Measurements from ENCODE around the gene CBX4.

The CBX4 gene

GRCh38 chr17:79783891-79784290 is 55.3 kb downstream of the CBX4 start:
- peaks cover 14 to 66% of the 10 kb centered on the region in 2 experiments; a peak in 2 of 3 replicates for H3K36me3 ChIP-seq (ENCODE audit: control insufficient read depth in 2 of 2, insufficient read depth in 1 of 2, low read length in 2 of 2)
- H3K27ac ChIP-seq (ENCODE audit: extremely low read depth, low read depth, low read length) = no peak overlapping the region
- peaks cover 7% of the 10 kb centered on the region for H3K4me1 ChIP-seq (ENCODE audit: control insufficient read depth, insufficient read depth, low read length)
- H3K9me3 ChIP-seq (ENCODE audit: control insufficient read depth, insufficient read depth, low read depth, low read length) = no peaks in the 10 kb centered on the region
- POLR2A ChIA-PET = interaction anchor here (0.5 kb wide), 1 partner anchor 39 kb away, joined by 3 read pairs; no protein-coding TSS in a partner anchor
- CTCF ChIA-PET = no interaction called here
- TF ChIP-seq EGR2 (tag by site-specific recombination; IDR thresholded peaks at IDR 0.05; ENCODE audit: low read depth) (no peak), ZNF335 (tag by site-specific recombination; conservative IDR thresholded peaks at IDR 0.05) (no peak), ZBTB10 (tag by site-specific recombination; IDR thresholded peaks at IDR 0.05) (no peak), ZNF26 (tag by site-specific recombination; IDR thresholded peaks at IDR 0.05) (no peak), ZNF624 (tag by site-specific recombination; IDR thresholded peaks at IDR 0.05) (no peak), ZNF585B (tag by site-specific recombination; IDR thresholded peaks at IDR 0.05) (no peak), ZNF398 (tag by site-specific recombination; IDR thresholded peaks at IDR 0.05) (no peak), ZFP3 (tag by site-specific recombination; IDR thresholded peaks at IDR 0.05; ENCODE audit: low read depth) (no peak), ZNF677 (tag by site-specific recombination; IDR thresholded peaks at IDR 0.05) (no peak), IKZF3 (tag by site-specific recombination; IDR thresholded peaks at IDR 0.05) (no peak), ZNF266 (tag by site-specific recombination; IDR thresholded peaks at IDR 0.05; ENCODE audit: low read depth) (no peak), ZNF785 (tag by site-specific recombination; IDR thresholded peaks at IDR 0.05) (no peak)
- H3K4me3 ChIP-seq (ENCODE audit: low read depth, low read length) = no peak overlapping the region
